Body of pancreas (tissue), 4 donors: ENCODE measurements around the gene ZFHX2.

Source experiments
- CTCF ChIP-seq, 7 experiments: fragments of 450-650 bp in 4 of 7; fragments of 200-600 bp in 3 of 7; sonication (generic) in 3 of 7; IDR thresholded peaks; one replicate each; pipeline ENCODE4 v1.5.1; 2016 to 2019; ENCODE audit warnings: antibody characterized with exemption in 7 of 7
- POLR2A ChIP-seq, 3 donors: fragments of 450-650 bp; IDR thresholded peaks; one replicate each; pipeline ENCODE4 v1.6.1; 2016; ENCODE audit warnings: antibody characterized with exemption in 3 of 3, mild to moderate bottlenecking in 2 of 3

- TF ChIP-seq POLR2A (IDR thresholded peaks at IDR 0.05) (no peak), CTCF (IDR thresholded peaks at IDR 0.05) (no peak)
Observed at GRCh38 chr14:23564181-23564812, 12.7 kb upstream of the ZFHX2 start.
